Measurements from ENCODE around the gene ITGA7.

Gene ITGA7

GRCh38 chr12:55718624-55719275 is 11.0 kb upstream of the ITGA7 start:
- DNase-seq (ENCODE audit: low read depth): no peak
- in situ Hi-C loops (cut with HindIII; ENCODE audit: low sequenced_read_pairs): no loop called here
- H3K4me3 ChIP-seq (ENCODE audit: low read depth, low read length): no peak overlapping the region
- no peak for TF ChIP-seq CTCF (IDR thresholded peaks at IDR 0.05; ENCODE audit: low read depth, low read length, missing control alignments)

DNA sequence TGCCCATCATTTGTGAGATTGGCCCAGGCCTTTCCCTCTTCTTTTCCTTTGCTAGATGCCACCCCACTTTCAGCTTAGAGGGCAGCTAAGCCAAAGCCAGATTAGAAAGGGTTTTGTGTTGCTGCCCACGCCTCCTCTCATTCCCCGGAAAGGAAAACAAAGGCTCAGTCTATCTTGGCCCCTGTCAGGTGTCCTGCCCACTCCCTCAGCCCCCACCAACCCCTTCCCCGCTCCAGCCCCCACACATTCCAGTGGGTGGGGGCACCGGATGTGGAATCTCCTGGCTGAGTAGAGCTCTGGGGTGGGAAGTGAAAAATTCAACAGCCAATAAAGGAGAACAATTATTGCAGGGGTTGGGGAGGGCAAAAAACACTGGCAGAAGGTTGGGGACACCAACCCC is 10.3 kb upstream of the ITGA7 start:
- no peak overlapping the region for H3K4me3 ChIP-seq (ENCODE audit: low read depth, low read length)
- in situ Hi-C loops (cut with HindIII; ENCODE audit: low sequenced_read_pairs): no loop called here
- no peak for DNase-seq (ENCODE audit: low read depth)
- no peak for TF ChIP-seq CTCF (IDR thresholded peaks at IDR 0.05; ENCODE audit: low read depth, low read length, missing control alignments)

GRCh38 chr12:55717011-55718007 is 9.6 kb upstream of the ITGA7 start:
- in situ Hi-C loops (cut with HindIII; ENCODE audit: low sequenced_read_pairs): no loop called here
- peak overlapping the region; percentile 56 for H3K4me3 ChIP-seq (ENCODE audit: low read depth, low read length)
- TF ChIP-seq CTCF (IDR thresholded peaks at IDR 0.05; ENCODE audit: low read depth, low read length, missing control alignments): no peak
- no peak for DNase-seq (ENCODE audit: low read depth)

DNA sequence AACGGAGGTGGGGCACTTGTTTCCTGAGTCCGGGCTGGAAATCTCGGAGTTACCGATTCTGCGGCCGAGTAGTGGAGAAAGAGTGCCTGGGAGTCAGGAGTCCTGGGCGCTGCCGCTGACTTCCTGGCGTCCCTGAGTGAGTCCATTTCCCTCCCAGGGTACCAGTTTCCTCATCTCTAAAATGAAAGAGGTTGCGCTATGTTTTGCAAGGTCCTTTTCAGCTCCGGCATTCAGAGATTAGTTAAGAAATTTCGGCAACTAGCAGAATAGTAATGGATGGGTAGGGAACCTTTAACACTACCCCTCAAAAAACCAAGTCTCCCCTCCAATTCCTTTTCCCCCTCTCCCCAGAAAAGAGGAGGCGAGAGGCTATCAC is 8.9 kb upstream of the ITGA7 start:
- peak overlapping the region; percentile 56 for H3K4me3 ChIP-seq (ENCODE audit: low read depth, low read length)
- in situ Hi-C loops (cut with HindIII; ENCODE audit: low sequenced_read_pairs): no loop called here
- DNase-seq (ENCODE audit: low read depth): no peak
- TF ChIP-seq CTCF (IDR thresholded peaks at IDR 0.05; ENCODE audit: low read depth, low read length, missing control alignments): no peak

- in situ Hi-C loops (cut with HindIII; ENCODE audit: low sequenced_read_pairs): no loop called here
- peak; percentile 82 for DNase-seq (ENCODE audit: low read depth)
- peak; percentile 2 for TF ChIP-seq CTCF (IDR thresholded peaks at IDR 0.05; ENCODE audit: low read depth, low read length, missing control alignments)
- peak within 1 kb of the TSS; percentile 56 for H3K4me3 ChIP-seq (ENCODE audit: low read depth, low read length)
Measured at GRCh38 chr12:55715833-55716581, 8.3 kb upstream of the ITGA7 start, which contains the start of gene BLOC1S1. Gene BLOC1S1, plus strand, starts transcription at chr12:55716046. Its CDS starts 6 bp downstream, at chr12:55716052.

DNA sequence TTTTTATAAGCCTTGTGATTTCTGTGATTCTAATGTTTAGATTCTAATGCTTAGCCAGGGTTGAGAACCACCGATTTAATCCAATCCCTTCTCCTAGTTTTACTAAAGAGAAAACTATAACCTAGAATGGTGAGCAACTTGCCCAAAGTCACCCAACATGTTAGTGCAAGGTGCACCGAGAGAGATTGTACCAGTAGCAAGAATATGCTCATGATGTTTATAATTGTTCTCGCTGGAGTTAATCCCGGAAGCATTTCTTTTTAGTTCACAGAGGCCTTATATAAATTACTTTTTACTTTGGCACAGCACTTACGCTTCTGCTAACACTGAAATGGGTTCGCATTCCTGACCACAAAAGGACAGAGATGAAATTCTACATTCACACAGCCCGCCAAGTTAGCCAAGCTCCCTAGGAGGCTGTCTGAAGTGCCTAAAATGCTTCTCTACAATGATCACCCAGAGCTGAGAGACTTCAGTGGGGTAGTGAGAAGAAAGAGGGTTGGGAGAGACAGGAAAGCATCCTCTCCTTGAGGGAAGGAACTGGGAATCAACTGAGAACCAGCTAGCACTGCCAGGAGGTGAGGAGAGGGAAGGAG is 7.6 kb upstream of the ITGA7 start:
- in situ Hi-C loops (cut with HindIII; ENCODE audit: low sequenced_read_pairs): no loop called here
- DNase-seq (ENCODE audit: low read depth): no peak
- H3K4me3 ChIP-seq (ENCODE audit: low read depth, low read length): peak overlapping the region; percentile 56
- no peak for TF ChIP-seq CTCF (IDR thresholded peaks at IDR 0.05; ENCODE audit: low read depth, low read length, missing control alignments)
